GM19238 (cell line): ENCODE measurements around the gene CD1C.
"Not testable (repeated sequence)": the region's sequence is repeated elsewhere in the genome, so short reads cannot be mapped to it uniquely, and the experiment has no call there.

Experiments
- DNase-seq: peaks from one replicate; pipeline ENCODE4 v3.0.0; 2011; ENCODE audit warnings: low spot score; ENCODE audit not compliant: insufficient read length

The CD1C gene

DNA sequence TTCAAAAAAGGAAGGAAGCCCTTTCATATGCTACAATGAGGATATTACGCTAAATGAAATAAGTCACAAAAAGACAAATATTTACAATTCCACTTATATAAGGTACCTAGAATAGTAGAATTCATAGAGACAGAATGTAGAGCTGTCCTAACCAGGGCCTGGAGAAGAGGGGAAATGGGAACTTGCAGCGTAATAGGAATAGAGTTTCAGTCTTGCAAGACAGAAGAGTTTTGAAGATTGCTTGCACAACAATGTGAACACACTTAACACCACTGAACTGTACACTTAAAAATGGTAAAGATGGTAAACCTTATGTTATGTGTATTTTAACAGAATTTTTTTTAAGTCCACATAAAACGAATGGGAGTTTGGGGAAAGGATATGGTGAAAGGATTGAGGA lies 38.7 kb downstream of the CD1C start:
- no peak for DNase-seq

DNA sequence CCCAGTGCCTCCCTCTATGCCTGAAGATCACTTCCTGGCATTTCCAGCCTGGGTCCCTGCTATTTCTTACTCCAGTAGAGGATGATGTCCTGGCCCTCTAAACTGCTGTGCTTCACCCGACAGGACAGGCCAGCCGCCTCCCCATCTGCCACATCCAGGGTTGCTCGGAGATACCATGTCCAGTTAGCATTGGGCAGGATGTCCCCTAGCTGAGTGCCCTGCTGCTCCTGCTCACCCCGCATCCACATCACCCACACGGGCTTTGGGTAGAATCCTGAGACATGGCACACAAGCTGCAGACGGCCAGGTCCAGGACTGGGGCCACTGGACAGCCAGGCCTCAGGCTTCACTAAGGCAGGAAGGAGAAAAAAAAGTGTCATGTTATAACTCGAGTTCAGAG lies 39.6 kb downstream of the CD1C start:
- no peak for DNase-seq

DNA sequence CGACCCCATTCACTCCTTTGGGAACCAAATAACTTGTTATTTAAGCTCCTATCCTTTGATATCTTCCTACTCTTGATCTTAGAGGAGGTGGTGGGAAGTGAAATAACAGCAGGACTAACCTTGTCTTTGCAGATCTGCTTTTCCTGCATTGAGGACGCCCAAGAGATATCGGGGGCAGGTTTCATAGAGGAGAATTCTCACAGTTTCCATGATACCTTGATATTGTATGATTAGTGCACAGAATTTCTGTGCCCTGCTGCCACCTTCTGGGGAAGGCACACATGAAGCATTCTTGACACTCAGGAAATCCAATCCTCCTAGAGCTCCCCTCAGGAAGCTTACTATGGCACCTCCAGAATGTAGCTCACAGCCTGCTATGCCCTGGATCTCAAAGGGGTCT lies 40.0 kb downstream of the CD1C start:
- no peak for DNase-seq

DNA sequence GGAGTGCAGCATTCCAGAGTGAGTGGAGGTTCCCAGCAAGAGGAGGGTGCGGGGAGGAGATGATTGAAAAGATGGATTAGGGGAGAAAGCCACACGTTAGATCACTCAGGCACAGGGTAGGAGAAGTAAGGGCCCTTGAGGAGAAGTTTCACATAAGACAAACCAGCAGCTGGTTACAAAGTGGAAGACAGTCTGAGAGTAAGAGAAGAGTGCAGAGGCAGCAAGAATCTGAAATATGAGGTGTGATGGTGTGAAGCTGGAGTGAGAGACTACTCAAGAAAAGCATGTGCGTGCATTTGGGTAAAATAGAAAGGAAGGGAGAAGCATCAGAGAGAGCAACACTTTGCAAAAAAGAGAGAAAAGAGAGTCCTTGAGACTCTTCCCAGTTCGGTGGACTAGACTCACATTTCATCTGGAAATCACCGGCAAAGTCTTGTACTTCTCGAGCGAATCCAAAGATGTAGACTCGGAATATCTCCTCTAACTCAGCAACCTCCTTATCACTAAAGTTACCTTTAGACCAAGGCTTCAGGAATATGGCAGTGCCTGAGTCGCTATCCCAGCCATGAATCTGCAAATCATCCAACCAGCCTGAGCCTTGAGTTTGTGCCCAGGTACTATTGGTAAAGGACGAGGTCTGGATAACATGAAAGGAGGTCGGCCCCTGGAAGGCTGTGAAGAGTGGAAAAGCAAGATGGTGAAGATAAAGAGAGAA lies 40.8 kb downstream of the CD1C start:
- DNase-seq, result no peak

DNA sequence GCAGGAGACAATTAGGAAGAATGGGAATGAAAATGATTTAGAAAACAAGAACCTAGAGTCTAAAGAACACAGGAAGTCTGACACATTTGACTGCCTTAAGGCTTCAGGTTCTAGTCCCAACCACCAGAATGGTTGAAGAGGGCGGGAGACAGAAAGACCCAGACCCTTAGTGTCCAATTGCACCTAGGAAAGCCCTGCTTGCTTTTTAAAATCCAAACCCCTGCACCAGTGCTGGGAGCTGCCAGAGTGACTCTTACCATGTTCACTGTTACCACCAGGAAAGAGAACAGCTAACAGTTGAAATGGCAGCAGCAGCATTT lies 41.3 kb downstream of the CD1C start:
- no peak for DNase-seq

DNA sequence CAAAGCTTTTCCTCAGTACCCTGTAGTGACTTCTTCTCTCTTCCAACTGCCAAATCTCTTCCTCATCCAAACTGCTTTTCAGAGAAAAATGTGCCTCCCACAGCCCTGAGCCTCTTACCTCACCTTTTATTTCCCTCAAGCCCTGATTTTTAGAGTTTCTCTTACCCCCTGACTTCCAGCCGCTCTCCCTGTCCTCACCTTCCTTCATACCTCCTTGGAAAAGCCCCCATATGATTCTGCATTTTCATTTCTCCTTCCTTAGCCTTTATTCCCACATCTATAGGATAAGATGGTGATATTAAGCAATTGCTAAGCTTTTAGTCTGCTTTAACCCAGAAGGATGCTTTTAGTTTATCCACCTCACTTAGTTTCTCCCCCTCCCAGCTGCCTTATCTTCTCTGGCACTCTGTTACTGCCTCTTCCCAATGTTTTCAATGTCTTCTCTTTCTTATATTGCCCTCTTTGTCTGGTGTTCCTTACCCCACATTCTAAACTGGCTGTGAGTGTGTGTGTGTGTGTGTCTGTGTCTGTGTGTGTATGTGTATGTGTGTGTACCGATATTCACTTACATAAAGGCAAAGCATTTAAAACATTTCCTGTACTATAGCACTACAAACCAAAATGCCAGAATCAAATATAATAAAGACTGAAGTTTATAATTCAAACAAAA lies 41.9 kb downstream of the CD1C start, which contains the start of gene CD1B:
CD1B (minus strand) TSS at position 51 of the 670 bp plus-strand sequence. CDS start 108 bp downstream, outside the sequence.
- no peak for DNase-seq

DNA sequence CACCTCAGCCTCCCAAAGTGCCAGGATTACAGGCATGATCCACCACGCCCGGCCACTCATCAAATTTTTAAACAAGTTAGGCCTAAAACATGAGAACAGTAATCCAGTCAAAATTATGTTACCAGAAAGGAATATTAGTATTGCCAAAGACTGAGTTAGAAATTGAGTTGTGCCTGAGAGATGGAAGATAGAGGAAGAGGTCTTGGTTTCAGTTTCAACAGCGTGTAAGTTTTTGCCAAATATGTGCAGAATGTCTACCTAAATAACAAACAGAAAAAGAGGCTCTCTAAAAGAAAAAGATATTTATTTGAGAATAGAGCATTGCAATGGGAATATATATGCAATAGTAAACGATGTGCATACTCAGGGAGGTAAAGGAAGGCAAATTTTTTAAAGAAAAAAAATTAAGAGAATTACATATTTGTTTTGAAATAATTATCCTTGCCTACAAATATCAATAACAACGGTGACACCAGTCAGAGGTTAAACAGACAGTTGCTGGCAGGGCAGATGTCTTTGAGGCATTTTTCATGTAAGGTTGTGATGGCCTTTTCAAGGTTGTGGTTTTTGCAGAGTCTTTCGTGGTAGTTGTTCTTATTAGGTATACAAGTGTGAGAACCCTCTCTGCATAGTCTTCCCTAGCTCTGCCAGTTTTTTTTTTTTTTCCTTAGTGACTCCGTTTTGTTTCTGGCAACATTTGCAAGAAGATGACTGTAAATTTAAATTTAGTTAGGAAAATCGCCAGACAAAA lies 43.9 kb downstream of the CD1C start:
- no peak for DNase-seq

DNA sequence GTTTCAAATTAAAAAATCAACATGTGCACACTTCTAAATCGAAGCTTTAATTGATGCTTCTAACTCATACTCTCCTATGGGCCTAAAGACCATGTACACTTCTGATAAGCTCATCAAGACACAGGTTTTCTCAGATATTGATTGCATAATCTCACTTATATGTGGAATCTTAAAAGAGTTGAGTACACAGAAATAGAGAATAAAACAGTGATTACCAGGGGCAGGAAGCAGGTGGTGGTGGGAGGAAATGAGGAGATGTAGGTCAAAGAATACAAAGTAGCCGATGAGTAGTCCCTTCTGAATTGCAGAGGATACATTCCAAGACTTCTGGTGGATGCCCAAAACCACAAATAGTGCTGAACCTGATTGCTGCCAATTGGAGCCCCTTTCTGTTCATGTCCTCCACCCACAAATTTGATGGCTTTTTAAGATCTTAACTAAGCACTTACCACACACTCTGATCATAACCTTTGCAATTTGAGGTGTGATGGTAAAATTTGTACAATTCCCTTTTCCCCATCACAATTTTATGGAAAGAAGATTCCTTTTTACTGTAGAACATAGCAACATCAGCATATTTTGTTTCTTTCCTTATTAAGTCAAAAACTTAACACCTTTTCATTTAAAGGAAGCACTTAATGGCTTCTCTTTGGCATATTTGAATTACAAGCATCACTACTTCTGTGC lies 44.9 kb downstream of the CD1C start:
- DNase-seq, result no peak

DNA sequence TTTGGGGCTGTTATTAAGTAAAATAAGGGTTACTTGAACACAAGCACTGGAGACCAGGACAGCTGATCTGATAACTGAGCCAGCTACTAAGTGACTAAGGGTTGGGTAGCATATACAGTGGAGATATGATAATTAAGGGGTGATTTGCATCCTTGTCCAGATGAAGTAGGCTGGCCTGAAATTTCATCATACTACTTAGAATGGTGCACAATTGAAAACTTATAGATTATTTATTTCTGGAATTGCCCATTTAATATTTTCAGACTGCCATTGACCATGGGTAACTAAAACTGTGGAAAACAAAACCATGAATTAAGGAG lies 45.5 kb downstream of the CD1C start:
- DNase-seq, result no peak

DNA sequence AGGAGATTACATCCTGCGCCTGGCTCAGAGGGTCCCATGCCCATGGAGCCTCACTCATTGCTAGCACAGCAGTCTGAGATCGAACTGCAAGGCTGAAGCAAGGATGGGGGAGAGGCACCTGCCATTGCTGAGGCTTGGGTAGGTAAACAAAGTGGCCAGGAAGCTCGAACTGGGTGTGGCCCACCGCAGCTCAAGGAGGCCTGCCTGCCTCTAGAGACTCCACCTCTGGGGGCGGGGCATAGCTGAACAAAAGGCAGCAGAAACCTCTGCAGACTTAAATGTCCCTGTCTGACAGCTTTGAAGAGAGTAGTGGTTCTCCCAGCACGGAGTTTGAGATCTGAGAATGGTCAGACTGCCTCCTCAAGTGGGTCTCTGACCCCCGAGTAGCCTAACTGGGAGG lies 46.7 kb downstream of the CD1C start:
- DNase-seq, result not testable (repeated sequence)
